Astrocyte (in vitro differentiated cells and primary cell): Measurements from ENCODE around the gene AHNAK2. TPM values are rescaled to one million over a fixed set of nuclear protein-coding genes. Genes with fewer than 3 reads are reported as not detected.

Experiments used
- DNase-seq: peaks from one replicate; pipeline ENCODE4 v3.0.0-alpha.2; 2010; ENCODE audit warnings: low read depth
- FAIRE-seq: peaks from 2 replicates; lab custom pipeline; 2011; peaks lifted over from hg19 to GRCh38; lab: Jason Lieb, UNC
- H2AFZ ChIP-seq: 2 replicates; pipeline ENCODE4 v1.6.0; 2012; ENCODE audit warnings: low read depth, low read length, inconsistent platforms
- H3K27ac ChIP-seq: 2 replicates; pipeline ENCODE4 v1.5.1; 2011; ENCODE audit warnings: low read depth, low read length, inconsistent platforms
- H3K27me3 ChIP-seq: 2 replicates; pipeline ENCODE4 v1.6.0; 2011; ENCODE audit warnings: low read length, inconsistent platforms; ENCODE audit not compliant: insufficient read depth
- H3K36me3 ChIP-seq: 2 replicates; pipeline ENCODE4 v1.5.1; 2011; ENCODE audit warnings: low read length, inconsistent platforms; ENCODE audit not compliant: insufficient read depth
- H3K4me1 ChIP-seq: 2 replicates; pipeline ENCODE4 v1.5.1; 2011; ENCODE audit warnings: low read length, inconsistent platforms; ENCODE audit not compliant: insufficient read depth
- H3K4me2 ChIP-seq: 2 replicates; pipeline ENCODE4 v1.6.0; 2012; ENCODE audit warnings: low read length, inconsistent platforms
- H3K4me3 ChIP-seq: 2 replicates; pipeline ENCODE4 v1.5.1; 2011; ENCODE audit warnings: low read depth, mild to moderate bottlenecking, low read length, inconsistent platforms; ENCODE audit not compliant: insufficient read depth
- H3K79me2 ChIP-seq: 2 replicates; pipeline ENCODE4 v1.6.0; 2012; ENCODE audit warnings: mild to moderate bottlenecking, low read length, inconsistent platforms; ENCODE audit not compliant: insufficient read depth
- H3K9ac ChIP-seq: 2 replicates; pipeline ENCODE4 v1.6.0; 2012; ENCODE audit warnings: mild to moderate bottlenecking, low read length, inconsistent platforms
- H3K9me3 ChIP-seq: 2 replicates; pipeline ENCODE4 v1.5.1; 2012; ENCODE audit warnings: low read depth, mild to moderate bottlenecking, low read length, inconsistent platforms; ENCODE audit not compliant: insufficient read depth
- H4K20me1 ChIP-seq: 2 replicates; pipeline ENCODE4 v1.6.0; 2012; ENCODE audit warnings: low read length, inconsistent platforms; ENCODE audit not compliant: insufficient read depth
- H3K27ac Mint-ChIP-seq: one replicate; pipeline ENCODE4 v1.8.0; 2021; ENCODE audit warnings: mild to moderate bottlenecking, mixed read lengths; ENCODE audit not compliant: unreplicated experiment
- H3K27me3 Mint-ChIP-seq: one replicate; pipeline ENCODE4 v1.8.0; 2021; ENCODE audit warnings: low read depth, mixed read lengths; ENCODE audit not compliant: unreplicated experiment
- H3K36me3 Mint-ChIP-seq: one replicate; pipeline ENCODE4 v1.8.0; 2021; ENCODE audit warnings: low read depth, mixed read lengths; ENCODE audit not compliant: unreplicated experiment
- H3K4me1 Mint-ChIP-seq: one replicate; pipeline ENCODE4 v1.8.0; 2021; ENCODE audit warnings: low read depth, mixed read lengths; ENCODE audit not compliant: unreplicated experiment
- H3K4me3 Mint-ChIP-seq: one replicate; pipeline ENCODE4 v1.8.0; 2021; ENCODE audit warnings: mild to moderate bottlenecking, moderate library complexity, mixed read lengths; ENCODE audit not compliant: unreplicated experiment
- H3K9me3 Mint-ChIP-seq: one replicate; pipeline ENCODE4 v1.8.0; 2021; ENCODE audit warnings: mild to moderate bottlenecking, mixed read lengths; ENCODE audit not compliant: unreplicated experiment
- CTCF ChIP-seq: IDR thresholded peaks from 2 replicates; pipeline ENCODE4 v1.5.1; 2011; ENCODE audit warnings: low read depth, mild to moderate bottlenecking, inconsistent platforms, low read length, moderate library complexity; ENCODE audit not compliant: insufficient read depth
- EZH2 ChIP-seq: IDR thresholded peaks from 2 replicates; pipeline ENCODE4 v1.6.1; 2012; ENCODE audit warnings: mild to moderate bottlenecking, low read length, inconsistent platforms; ENCODE audit not compliant: insufficient read depth
- total RNA-seq: library from RNA; stranded (reverse); gene quantifications from 2 replicates; pipeline ENCODE4 v1.2.1, GENCODE V29; 2021

AHNAK2 gene
- total RNA-seq, 1 donor from 2014 or later = 44.7 TPM

DNA sequence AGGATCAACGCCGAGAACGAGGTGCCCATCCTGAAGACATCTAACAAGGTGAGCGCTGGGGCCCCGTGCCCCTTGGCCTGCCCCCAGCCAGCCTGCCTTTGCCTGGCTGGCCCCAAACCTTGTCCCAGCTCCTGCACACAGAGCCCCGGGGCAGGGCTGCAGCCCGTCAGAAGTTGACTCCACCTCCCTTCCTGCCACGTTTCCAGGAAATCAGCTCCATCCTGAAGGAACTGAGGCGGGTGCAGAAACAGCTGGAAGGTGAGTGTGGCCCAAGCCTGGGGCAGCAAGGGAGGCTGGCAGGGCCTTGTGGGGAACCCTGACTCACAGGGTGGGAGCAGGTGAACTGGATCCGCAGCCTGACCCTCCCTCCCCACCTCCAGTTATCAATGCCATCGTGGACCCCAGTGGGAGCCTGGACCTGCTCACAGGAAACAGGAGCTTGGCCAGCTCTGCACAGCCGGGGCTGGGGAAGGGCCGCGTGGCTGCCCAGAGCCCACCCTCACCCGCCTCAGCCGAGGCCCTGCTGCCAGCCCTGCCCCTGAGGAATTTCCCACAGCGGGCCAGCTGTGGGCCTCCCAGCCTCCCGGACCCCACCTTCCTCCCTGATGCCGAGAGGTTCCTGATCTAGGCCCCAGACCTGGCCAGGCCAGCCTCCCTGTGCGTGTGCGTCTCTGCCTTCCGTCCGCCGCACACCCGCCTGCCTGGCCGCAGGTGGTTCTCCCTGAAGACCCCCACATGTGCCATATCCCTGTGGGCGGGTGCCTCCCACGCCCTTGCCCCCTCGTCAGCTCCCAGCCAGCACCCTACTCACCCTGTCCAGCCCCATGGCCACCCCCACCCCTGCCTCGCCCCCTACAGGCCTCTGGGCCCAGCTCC is 83.6 kb downstream of the AHNAK2 start:
- Histone ChIP-seq H3K36me3 (no peaks in the 10 kb centered on the region), H4K20me1 (peaks cover 9% of the 10 kb centered on the region), H3K27ac (no peak overlapping the region), H3K4me3 (no peak overlapping the region), H3K79me2 (no peaks in the 10 kb centered on the region), H3K9ac (no peak overlapping the region), H3K4me2 (no peak overlapping the region), H3K27me3 (no peaks in the 10 kb centered on the region), H3K9me3 (no peaks in the 10 kb centered on the region), H2AFZ (no peak overlapping the region), H3K4me1 (no peaks in the 10 kb centered on the region)
- Mint-ChIP-seq H3K9me3 (no peaks in the 10 kb centered on the region), H3K36me3 (peaks cover 5% of the 10 kb centered on the region), H3K27me3 (peaks cover under 1% of the 10 kb centered on the region), H3K4me3 (no peak overlapping the region), H3K4me1 (no peaks in the 10 kb centered on the region), H3K27ac (no peak overlapping the region)
- FAIRE-seq = no peak
- DNase-seq = no peak
- TF ChIP-seq CTCF (no peak), EZH2 (no peak)

- Histone ChIP-seq H3K79me2 (no peaks in the 10 kb centered on the region), H3K4me3 (no peak overlapping the region), H4K20me1 (peaks cover 13% of the 10 kb centered on the region), H3K9ac (no peak overlapping the region), H3K4me1 (no peaks in the 10 kb centered on the region), H3K4me2 (no peak overlapping the region), H3K27me3 (no peaks in the 10 kb centered on the region), H3K36me3 (no peaks in the 10 kb centered on the region), H2AFZ (no peak overlapping the region), H3K27ac (no peak overlapping the region), H3K9me3 (no peaks in the 10 kb centered on the region)
- H3K4me3 Mint-ChIP-seq = no peak overlapping the region
- no peaks in the 10 kb centered on the region for H3K27me3 Mint-ChIP-seq
- no peaks in the 10 kb centered on the region for H3K4me1 Mint-ChIP-seq
- no peaks in the 10 kb centered on the region for H3K9me3 Mint-ChIP-seq
- DNase-seq (no peak), FAIRE-seq (no peak)
- H3K27ac Mint-ChIP-seq = no peak overlapping the region
- TF ChIP-seq CTCF (no peak), EZH2 (no peak)
- peaks cover 5% of the 10 kb centered on the region for H3K36me3 Mint-ChIP-seq
Measured at GRCh38 chr14:104893435-104894207, 84.6 kb downstream of the AHNAK2 start.
